Retinal pigment epithelial cell (primary cell): ENCODE results near the gene GRIN2A.

Experiments used
- DNase-seq: peaks from one replicate; pipeline ENCODE4 v3.0.0-alpha.2; 2010; ENCODE audit warnings: low read depth
- H3K4me3 ChIP-seq: 2 replicates; pipeline ENCODE4 v1.5.1; 2011; ENCODE audit warnings: mild to moderate bottlenecking, low read length, control low read depth, moderate library complexity
- TF ChIP-seq, protein P1 (sequence below): conservative IDR thresholded peaks from 2 replicates; pipeline ENCODE4 v1.5.1; 2011; ENCODE audit warnings: low read depth, low read length, control low read depth, inconsistent platforms

Gene GRIN2A

DNA sequence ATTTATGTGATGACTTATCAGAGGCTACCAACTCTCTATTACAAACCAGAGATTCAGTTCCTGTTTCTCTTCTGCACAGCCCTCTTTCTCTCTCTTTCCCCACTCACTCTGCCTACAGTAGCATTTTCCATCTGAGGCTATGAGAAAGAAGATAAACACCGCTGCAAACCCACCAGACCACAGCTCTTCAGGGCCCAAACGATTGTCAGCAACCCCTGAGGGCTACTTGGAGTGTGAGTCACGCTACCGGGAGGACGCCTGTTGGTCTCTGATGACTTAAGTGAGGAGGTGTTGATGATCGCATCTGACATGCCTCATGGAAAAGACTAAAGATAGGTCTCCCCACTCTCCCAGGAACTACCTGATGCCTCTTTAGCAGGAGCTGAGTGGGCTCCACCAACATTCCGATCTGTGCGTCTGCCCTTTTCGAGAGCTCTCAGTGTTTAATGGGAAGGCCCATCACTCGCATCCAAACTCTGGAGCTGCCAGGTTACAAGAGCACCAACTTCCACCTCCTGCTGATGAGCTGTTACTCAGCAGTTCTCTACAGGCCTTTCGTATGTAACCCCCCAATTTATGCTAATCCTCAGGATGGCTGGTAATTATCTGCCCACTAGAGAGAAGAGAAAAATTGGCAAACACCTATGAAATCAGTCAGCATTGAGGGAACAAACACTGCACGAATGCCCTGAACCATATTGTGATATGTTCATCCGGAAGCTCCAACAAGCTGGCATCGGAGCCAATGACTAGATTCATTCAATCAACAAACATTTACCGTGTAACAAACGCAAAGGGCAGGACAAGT lies 9.2 kb downstream of the GRIN2A start:
- TF ChIP-seq, protein P1, sequence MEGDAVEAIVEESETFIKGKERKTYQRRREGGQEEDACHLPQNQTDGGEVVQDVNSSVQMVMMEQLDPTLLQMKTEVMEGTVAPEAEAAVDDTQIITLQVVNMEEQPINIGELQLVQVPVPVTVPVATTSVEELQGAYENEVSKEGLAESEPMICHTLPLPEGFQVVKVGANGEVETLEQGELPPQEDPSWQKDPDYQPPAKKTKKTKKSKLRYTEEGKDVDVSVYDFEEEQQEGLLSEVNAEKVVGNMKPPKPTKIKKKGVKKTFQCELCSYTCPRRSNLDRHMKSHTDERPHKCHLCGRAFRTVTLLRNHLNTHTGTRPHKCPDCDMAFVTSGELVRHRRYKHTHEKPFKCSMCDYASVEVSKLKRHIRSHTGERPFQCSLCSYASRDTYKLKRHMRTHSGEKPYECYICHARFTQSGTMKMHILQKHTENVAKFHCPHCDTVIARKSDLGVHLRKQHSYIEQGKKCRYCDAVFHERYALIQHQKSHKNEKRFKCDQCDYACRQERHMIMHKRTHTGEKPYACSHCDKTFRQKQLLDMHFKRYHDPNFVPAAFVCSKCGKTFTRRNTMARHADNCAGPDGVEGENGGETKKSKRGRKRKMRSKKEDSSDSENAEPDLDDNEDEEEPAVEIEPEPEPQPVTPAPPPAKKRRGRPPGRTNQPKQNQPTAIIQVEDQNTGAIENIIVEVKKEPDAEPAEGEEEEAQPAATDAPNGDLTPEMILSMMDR: no peak
- DNase-seq: no peak
- no peak overlapping the region for H3K4me3 ChIP-seq

DNA sequence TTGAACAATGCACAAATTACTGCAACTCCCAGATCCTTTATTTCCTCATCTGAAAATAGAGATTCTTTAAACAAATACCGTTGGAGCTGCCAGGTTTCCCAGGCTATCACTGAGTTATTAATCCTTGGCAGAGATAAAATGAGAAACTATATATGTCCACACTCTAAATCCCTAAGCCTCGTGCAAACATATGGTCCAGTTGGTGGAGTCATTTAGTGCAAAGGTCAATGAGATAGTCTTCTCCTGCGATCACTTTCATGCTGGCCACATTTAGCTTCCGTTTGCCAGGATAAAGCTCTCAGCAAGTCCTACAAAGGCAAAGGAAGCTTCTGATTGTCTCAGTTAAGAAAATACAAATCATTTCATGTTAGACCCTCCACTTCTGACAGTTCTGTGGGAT lies 11.0 kb downstream of the GRIN2A start:
- TF ChIP-seq, protein P1: no peak
- H3K4me3 ChIP-seq: no peak overlapping the region
- no peak for DNase-seq

DNA sequence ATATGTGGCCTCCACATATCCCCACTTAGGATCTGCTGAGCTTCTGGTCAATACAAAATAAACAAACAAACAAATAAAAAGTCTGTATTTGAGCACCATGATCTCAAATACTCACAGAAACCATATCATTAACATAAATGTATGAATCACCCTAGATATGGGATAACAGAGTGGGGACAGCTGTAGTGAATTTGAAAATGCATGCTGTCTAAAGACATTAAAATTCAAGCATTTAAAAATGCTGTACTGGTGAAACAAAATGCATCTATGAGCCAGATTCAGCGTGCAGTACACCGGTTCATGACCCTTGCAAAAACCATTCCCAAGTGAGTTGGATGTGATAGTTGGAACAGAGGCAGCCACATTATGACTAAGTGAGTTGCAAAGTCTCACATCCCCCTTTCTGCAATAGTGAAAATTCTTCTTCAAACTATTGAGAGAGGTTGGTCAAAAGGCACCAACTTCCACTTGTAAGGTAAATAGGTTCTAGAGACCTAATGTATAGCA lies 12.3 kb downstream of the GRIN2A start:
- no peak for DNase-seq
- no peak overlapping the region for H3K4me3 ChIP-seq
- TF ChIP-seq, protein P1: no peak

GRCh38 chr16:10169031-10169430 lies 13.2 kb downstream of the GRIN2A start:
- DNase-seq: no peak
- no peak overlapping the region for H3K4me3 ChIP-seq
- TF ChIP-seq, protein P1: no peak

- peak; percentile 76 for DNase-seq
- no peak overlapping the region for H3K4me3 ChIP-seq
- TF ChIP-seq, protein P1: no peak
Measured at GRCh38 chr16:10168258-10168657, 14.0 kb downstream of the GRIN2A start.

GRCh38 chr16:10165643-10166042 lies 16.6 kb downstream of the GRIN2A start:
- no peak for DNase-seq
- TF ChIP-seq, protein P1: no peak
- no peak overlapping the region for H3K4me3 ChIP-seq

DNA sequence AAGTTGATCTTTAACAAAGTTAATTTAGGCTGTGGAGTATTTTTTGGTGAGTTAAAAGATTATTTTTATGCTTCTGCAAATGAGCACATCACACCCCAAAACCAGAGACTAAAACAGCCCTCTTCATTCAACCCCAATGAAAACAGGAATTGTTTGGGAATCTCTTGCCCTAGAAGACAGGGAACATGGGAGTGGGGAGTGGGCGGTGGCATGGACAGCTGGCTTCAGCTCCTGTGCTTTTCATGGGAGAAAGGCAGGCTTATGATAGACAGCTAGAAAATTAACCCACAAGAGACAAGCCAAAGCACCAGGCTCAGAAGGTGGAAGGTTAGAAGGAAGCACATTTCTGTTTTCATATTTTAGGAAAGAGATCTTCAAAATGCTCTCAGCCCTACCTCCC lies 19.2 kb downstream of the GRIN2A start:
- TF ChIP-seq, protein P1: no peak
- no peak for DNase-seq
- no peak overlapping the region for H3K4me3 ChIP-seq
